NOMO-1 treated with dmso at 0.1 percent for 144 hours (cell line): ENCODE measurements around the gene PWWP2A.
"Not testable (repeated sequence)": the region's sequence is repeated elsewhere in the genome, so short reads cannot be mapped to it uniquely, and the experiment has no call there.

Source experiments
- DNase-seq: peaks from one replicate; lab custom pipeline; 2025; ENCODE audit not compliant: unreplicated experiment; lab: John Stamatoyannopoulos, UW

Gene PWWP2A, protein sequence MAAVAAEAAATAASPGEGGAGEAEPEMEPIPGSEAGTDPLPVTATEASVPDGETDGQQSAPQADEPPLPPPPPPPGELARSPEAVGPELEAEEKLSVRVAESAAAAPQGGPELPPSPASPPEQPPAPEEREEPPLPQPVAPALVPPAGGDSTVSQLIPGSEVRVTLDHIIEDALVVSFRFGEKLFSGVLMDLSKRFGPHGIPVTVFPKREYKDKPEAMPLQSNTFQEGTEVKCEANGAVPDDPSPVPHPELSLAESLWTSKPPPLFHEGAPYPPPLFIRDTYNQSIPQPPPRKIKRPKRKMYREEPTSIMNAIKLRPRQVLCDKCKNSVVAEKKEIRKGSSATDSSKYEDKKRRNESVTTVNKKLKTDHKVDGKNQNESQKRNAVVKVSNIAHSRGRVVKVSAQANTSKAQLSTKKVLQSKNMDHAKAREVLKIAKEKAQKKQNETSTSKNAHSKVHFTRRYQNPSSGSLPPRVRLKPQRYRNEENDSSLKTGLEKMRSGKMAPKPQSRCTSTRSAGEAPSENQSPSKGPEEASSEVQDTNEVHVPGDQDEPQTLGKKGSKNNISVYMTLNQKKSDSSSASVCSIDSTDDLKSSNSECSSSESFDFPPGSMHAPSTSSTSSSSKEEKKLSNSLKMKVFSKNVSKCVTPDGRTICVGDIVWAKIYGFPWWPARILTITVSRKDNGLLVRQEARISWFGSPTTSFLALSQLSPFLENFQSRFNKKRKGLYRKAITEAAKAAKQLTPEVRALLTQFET

DNA sequence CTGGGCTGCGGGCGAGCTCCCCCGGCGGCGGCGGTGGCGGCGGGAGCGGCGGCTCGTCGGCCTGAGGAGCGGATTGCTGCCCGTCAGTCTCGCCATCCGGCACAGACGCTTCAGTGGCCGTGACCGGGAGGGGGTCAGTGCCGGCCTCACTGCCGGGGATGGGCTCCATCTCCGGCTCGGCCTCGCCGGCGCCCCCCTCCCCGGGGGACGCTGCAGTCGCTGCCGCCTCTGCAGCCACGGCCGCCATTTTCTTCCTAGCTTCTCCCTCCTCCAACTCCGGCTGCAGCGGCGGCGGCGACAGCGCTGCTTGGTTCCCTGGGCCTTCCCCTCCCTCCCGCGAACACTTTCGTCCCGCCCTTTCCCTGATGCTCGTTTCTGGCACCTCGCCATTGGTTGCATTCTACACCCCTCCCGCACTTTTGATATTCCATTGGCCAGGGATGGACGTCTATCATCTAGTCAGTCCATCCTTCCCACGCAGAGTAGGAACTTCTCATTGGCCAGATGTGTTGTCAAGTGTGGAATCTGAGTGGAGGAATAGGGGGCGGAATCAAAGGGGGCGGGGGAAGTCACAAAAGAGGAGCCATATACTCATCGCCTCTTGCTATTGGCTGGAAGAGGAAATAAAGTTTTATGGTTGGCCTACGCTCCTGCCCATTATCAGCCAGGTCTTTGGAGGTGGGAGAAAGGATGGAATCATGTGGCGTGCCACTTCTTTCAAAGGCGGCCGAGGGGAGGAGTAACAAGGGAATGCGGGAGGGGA lies at the start of gene PWWP2A:
Gene PWWP2A, minus strand, starts transcription at position 309 of the 763 bp plus-strand sequence. Its CDS starts 62 bp downstream, at position 247.
- DNase-seq = peak; percentile 100

DNA sequence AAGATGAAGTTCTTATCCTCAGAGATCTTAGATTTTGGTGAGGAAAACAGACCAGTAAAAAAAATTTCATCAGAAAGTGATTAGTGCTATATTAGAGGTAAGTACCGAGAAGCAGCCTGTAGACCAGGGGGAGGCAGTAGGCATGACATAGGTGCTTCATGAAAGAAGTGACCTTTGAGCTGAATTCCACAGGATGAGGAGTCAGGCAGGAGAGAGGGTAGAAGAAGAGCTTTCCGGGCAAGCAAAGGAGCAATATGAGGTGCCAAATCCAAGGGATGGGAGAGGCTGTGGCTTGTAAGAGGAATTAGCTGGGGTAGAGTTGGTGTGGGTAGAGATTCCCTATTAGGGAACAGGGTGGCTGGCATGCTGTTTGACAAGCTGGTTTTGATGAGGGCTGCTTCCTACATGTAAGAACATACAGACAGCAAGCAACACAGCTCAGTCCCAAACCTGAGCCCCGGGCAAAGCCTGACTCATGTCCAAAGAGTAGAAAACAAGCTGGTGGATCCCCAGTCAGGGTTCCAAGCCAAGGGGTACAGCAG lies 48.4 kb upstream of the PWWP2A start:
- DNase-seq = no peak

DNA sequence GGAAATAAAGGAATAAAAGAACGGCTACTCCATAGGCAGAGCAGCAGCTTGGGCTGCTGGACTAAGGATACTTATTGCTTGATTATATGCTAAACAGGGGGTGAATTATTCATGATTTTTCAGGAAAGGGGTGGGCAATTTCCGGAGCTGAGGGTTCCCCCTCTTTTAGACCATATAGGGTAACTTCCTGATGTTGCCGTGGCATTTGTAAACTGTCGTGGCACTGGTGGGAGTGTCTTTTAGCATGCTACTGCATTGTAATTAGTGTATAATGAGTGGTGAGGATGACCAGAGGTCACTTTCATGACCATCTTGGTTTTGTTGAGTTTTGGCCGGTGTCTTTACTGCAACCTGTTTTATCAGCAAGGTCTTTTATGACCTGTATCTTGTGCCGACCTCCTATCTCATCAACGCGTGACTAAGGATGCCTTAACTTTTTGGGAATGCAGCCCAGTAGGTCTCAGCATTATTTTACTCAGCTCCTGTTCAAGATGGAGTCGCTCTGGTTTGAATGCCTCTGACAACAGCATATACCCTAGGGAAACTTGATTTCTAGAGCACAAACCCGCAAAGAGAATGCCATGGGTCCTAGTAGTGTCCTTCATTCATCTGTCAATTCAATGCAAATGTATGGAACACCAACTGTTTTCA lies 47.8 kb upstream of the PWWP2A start:
- DNase-seq = no peak

DNA sequence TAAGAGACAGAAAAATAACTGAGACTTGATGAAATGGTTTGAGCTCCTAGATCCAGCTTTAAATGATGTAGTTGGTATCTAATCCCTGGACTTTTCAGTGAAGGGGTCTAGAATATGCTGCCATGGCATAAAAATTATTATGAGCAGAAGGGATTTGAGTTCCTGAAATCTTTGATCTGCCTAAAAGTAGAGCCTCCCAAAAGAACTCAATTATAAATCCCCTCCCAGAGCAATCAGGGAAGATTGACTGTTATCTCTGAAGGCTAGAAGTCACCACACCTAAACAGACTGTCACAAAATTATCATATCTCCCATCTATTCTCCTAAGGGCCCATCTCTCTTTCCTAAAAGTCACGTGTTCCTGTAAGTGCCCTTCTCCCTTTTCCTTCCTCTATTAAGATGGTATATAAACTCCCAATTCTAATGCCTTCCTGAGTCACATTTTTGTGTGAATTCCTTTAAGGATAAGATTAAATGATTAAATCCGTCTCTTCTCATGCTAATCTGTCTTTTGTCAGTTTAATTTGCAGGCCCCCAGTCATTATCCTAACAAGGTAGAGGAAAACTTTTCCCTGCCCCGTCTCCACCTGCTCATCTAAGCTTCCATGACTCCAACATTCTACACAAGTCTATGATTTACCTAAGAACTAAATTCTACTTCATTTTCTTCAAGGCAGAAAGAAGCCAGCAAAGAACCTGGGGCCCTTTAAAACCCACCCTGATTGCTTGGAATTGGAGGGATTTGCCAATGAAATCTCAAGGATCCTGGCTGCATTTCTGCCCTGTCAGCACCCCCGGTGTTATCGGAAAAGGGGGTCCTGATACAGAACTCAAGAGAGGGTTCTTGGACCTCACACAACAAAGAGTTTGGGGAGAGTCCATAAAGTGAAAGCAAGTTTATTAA lies 47.1 kb upstream of the PWWP2A start:
- DNase-seq = no peak

DNA sequence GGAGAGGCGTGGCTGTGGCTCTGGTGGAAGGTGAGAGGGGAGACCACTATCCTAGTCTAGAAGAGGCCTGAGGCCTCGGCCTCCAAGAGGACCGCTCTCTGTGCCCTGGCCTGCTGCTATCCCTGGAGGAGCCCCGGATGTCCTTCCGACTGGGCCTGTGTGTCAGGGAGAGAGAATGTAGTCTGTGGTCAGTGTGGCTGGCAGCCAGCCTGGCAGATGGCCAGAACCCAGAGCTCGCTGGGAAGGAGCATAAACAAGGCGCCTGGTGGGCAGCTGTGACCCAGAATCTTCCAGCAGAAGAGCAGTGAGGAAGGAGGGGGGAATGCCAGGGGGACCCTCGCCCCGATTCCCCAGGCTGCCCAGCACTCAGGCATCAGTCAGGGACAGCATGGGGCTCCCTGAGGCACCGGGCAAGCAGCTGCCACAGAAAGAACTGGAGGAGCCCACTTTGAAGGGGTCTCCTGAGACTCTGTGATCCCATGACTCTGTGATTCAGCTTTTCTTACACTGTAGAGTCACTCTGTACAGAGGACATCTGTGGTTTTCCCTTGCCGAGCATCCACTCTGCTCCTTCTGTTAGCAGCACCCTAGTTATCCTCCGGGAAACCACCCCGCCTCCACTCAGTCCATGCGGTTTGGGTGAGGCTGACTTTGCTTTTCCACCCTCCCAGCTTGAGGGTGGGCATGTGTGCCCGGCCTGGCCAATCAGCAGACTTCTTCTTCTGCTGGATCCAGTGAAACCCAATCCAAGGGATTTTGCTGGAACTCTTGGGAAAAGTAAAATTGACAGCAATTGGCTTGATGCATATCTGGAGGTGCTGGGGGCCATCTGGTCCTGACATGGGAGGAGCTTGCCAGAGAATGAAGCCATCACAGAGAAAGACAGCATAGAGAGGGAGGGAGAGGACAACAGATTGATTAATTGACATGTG lies 46.2 kb upstream of the PWWP2A start:
- no peak for DNase-seq

DNA sequence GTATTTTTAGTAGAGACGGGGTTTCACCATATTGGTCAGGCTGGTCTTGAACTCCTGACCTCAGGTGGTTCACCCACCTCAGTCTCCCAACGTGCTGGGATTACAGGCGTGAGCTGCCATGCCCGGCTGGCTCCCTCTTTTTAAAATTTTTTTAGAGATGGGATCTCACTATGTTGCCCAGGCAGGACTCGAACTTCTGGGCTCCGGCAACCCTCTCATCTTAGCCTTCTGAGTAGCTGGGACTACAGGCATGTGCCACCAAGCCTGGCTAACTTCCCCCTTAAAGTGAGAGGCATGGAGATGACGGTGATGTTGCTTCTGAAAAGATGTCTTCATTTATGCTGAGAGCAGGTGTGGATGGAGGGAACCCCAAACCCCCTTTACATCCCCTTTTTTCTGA lies 43.7 kb upstream of the PWWP2A start:
- DNase-seq = no peak

DNA sequence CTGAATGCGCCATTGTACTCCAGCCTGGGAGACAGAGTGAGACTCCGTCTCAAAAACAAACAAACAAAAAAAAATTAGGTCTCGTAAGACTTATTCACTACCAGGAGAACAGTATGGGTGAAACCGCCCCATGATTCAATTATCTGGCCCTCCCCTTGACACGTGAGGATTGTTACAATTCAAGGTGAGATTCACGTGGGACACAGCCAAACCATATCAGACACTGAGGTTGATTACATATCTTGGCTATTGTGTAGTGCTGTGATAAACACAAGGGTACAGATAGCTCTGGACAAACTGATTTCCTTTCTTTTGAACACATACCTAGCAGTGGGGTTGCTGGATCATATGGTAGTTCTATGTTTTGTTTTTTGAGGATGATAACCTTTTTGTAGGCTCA lies 42.4 kb upstream of the PWWP2A start:
- DNase-seq = no peak

DNA sequence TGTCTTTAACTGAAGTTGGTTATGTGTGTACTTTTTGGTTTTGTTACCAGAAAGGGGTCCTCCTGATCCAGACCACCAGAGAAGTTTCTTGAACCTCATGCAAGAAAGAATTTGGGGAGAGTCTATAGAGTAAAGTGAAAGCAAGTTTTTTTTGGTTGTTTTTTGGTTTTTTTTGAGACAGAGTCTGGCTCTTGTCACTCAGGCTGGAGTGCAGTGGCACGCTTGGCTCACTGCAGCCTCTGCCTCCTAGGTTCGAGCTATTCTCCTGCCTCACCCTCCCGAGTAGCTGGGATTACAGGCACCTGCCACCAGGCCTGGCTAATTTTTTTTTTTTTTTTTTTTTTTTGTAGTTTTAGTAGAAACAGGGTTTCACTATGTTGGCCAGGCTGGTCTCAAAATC lies 41.6 kb upstream of the PWWP2A start:
- not testable (repeated sequence) for DNase-seq

DNA sequence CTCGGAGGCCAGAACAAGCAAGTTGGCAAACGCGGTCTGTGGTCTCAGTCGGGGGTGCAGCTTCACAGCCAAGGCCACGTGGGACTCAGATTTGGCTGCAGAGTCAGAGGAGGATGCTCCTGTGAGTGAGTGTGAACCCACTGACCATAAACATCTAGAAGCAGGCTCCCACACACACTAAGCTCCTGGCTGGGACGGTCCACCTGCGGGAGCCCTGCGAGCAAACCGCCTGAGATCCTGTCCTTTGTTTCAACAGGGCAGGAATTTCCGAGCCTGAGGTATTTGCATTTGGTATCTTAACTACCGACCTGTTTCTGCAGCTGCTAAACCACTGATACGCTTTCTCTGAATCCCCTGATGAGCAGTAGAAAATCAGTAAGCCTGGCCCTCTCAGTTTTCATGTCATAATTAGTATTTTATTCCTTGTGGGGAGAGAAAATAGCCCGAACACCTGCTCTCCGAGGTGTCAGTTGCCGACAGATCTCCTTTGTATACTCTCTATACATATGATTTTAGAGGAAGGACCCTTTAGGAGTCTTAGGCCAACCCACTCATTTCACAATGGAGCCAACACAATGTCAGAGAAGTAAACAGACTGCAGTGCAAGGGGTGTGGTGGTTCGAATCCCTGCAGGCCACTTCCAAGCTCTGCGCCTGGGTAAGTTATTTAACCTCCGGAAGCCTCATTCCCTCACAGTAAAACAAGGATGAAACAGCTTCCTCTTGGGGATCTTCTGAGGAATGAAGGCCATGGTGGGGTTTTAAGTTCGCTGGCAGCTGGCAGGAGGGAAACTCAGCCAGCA lies 40.9 kb upstream of the PWWP2A start:
- no peak for DNase-seq

DNA sequence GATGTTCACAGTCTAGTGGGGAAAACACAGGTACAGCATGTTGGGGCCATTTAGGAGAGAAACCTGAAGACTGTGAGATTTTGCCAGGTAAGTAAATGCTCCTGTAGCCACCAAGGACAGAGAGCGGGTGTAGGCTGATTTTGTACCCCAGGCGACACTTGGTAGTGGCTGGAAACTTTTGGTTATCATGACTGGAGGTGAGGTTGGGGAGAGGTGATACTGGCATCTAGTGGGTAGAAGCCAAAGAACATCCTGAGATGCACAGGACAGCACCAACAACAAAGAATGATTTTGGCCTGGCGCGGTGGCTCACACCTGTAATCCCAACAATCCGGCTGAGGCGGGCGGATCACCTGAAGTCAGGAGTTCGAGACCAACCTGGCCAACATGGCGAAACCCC lies 38.8 kb upstream of the PWWP2A start:
- peak; percentile 6 for DNase-seq

DNA sequence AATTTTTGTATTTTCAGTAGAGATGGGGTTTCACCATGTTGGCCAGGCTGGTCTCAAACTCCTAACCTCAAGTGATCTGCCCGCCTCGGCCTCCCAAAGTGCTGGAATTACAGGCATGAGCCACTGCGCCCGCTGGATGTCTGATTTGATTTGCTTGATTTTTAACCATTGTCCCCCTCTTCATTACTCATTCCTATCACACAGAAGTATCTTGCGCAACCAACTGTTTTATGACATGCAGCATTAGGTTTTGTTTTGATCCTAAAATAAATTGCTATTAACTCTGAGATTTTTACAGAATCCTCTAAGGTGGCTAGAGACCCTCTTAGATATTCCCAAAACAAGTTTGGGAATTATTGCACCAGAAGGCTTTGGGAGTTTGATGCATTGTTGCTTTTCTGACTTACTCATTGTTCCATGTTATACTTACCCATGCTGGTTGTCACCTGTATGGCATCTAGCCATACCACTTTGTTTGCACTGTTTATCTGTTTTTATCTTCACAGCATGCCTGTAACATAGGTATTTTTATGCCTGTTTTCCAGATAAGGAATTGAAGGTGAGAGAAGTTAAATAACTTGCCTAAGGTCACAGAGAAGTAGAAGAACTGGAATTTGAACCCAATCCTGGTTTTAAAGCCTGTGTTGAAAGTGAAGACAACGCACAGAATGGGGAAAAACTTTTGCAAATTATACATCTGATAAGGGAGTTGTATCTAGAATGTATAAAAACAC lies 35.9 kb upstream of the PWWP2A start:
- no peak for DNase-seq

DNA sequence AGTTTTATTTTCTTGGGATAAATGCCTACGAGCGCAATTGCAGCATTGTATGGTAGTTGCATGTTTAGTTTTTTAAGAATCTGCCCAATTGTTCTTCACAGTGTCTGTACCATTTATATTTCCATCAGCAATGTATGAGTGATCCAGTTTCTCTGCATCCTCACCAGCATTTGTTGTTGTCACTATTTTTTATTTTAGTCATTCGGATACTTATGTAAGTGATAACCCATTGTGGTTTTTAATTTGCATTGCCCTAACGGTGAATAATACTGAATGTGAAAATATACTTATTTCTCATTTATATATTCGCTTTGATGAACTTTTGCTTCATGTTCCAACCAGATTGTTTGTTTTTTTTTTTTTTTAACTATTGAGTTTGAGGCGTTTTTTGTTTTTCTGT lies 33.7 kb upstream of the PWWP2A start:
- DNase-seq = no peak

DNA sequence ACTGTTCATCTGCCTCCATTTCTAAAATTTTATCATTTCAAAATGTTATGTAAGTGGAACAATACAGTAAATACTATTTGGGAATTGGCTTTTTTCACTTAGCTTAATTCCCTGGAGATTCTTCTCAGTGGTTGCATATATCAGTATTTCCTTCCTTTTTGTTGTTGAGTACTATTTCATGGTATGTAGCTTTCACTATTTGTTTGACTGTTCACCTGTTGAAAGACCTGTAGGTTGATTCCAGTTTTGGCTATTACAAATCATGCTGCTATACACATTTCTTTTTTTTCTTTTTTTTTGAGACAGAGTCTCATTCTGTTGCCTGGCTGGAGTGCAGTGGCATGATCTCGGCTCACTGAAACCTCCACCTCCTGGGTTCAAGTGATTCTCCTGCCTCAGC lies 33.0 kb upstream of the PWWP2A start:
- DNase-seq = no peak

DNA sequence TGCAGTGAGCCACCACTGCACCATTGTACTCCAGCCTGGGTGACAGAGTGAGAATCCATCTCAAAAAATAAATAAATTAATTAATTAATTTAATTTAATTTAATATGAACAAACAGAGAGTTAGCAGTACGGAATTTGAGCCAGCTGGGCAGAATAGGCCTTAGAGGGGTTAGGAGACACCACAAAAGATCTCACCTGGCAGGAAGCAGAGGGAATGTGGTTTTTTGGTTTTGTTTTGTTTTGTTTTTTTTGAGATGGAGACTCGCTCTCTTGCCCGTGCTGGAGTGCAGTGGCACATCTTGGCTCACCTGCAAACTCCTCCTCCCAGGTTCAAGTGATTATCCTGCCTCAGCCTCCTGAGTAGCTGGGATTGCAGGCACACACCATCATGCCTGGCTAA lies 31.8 kb upstream of the PWWP2A start:
- no peak for DNase-seq

DNA sequence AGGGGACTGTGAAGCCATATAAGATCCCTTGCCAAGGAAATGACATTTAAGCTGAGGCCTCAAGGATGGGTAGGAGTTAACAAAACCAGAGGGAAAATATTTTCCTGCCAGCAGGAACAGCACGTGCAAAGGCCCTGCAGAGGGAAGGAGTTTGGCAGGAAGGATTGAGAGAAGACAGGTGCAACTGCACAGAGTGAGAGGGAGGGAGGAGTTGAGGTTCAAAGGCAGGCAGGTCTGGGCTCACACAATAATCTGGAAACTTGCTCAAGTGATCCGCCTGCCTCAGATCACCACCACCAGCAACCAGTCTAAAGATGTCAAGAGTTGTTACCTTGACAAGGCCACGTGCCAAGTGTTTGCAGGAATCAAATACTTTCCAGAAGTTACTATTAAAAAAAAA lies 31.1 kb upstream of the PWWP2A start:
- DNase-seq = no peak

DNA sequence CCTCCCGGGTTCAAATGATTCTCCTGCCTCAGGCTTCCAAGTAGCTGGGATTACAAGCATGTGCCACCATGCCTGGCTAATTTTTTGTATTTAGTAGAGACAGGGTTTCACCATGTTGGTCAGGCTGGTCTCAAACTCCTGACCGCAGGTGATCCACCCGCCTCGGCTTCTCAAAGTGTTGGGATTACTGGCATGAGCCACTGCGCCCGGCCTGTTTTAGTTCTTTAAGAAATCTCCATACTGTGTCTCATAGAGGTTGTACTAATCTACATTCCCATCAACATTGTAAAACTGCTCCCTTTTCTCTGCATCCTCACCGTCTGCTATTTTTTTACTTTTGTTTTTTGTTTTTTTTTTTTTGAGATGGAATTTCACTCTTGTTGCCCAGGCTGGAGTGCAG lies 25.2 kb upstream of the PWWP2A start:
- DNase-seq = not testable (repeated sequence)

DNA sequence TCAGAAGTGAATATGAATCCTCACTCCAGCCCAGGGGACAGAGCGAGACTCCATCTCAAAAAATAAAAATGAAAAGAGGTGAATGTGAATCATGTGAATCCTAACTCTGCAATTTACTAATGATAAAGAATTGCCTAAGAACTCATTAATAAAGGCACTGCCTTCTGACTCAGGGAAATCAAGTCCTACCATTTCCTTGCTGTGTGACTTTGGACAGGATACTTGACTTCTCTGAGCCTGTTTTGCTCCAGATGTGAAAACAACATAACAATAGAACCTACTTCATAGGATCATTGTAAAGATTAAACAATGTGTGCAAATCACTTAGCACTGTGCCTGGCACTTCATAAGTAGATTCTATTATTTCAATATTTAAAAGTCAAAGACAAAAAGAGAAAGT lies 15.1 kb upstream of the PWWP2A start:
- DNase-seq = no peak
